HepG2 (cell line): ENCODE data around the gene TNS1.

Source experiments
- KAT7 ChIP-seq: IDR thresholded peaks from 2 replicates; pipeline ENCODE4 v1.6.1; 2018; ENCODE audit warnings: borderline replicate concordance, missing compliant biosample characterization
- NR3C1 ChIP-seq: sonication (generic); formaldehyde crosslinking; IDR thresholded peaks from 2 replicates; pipeline ENCODE4 v1.4.0; 2020; ENCODE audit warnings: missing genetic modification reagents
- POLR2AphosphoS2 ChIP-seq: IDR thresholded peaks from 2 replicates; pipeline ENCODE4 v1.6.1; 2011; ENCODE audit warnings: low read depth, low read length, improper control_type of control experiment
- SMAD3 ChIP-seq: sonication (generic); formaldehyde crosslinking; IDR thresholded peaks from 2 replicates; pipeline ENCODE4 v1.4.0; 2020; ENCODE audit warnings: missing genetic modification reagents
- TAF15 ChIP-seq: fragments of 200-400 bp; formaldehyde crosslinking; IDR thresholded peaks from one replicate; pipeline ENCODE4 v1.6.1; 2018; ENCODE audit warnings: mild to moderate bottlenecking, low read depth, low read length; ENCODE audit not compliant: poor library complexity, severe bottlenecking
- ZNF713 ChIP-seq: sonication (generic); formaldehyde crosslinking; IDR thresholded peaks from 2 replicates; pipeline ENCODE4 v1.4.0; 2020; ENCODE audit warnings: mild to moderate bottlenecking, missing genetic modification reagents
- ZNF720 ChIP-seq: sonication (generic); formaldehyde crosslinking; IDR thresholded peaks from 2 replicates; pipeline ENCODE4 v1.4.0; 2020; ENCODE audit warnings: missing genetic modification reagents
- ZNF850 ChIP-seq: sonication (generic); formaldehyde crosslinking; conservative IDR thresholded peaks from 2 replicates; pipeline ENCODE4 v1.9.0; 2021; ENCODE audit warnings: mild to moderate bottlenecking, missing genetic modification reagents
- TF ChIP-seq, protein P1 (sequence below): sonication (generic); formaldehyde crosslinking; IDR thresholded peaks from 2 replicates; pipeline ENCODE4 v1.5.0; 2020; ENCODE audit warnings: mild to moderate bottlenecking, missing genetic modification reagents, moderate library complexity
- TF ChIP-seq, protein P2 (sequence below): sonication (generic); formaldehyde crosslinking; IDR thresholded peaks from 2 replicates; pipeline ENCODE4 v1.5.0; 2020; ENCODE audit warnings: missing genetic modification reagents
- TF ChIP-seq, protein P3 (sequence below): sonication (generic); formaldehyde crosslinking; conservative IDR thresholded peaks from 2 replicates; pipeline ENCODE4 v1.5.0; 2020; ENCODE audit warnings: missing genetic modification reagents
- TF ChIP-seq, protein P4 (sequence below): sonication (generic); formaldehyde crosslinking; IDR thresholded peaks from 2 replicates; pipeline ENCODE4 v1.4.0; 2020; ENCODE audit warnings: missing genetic modification reagents

DNA sequence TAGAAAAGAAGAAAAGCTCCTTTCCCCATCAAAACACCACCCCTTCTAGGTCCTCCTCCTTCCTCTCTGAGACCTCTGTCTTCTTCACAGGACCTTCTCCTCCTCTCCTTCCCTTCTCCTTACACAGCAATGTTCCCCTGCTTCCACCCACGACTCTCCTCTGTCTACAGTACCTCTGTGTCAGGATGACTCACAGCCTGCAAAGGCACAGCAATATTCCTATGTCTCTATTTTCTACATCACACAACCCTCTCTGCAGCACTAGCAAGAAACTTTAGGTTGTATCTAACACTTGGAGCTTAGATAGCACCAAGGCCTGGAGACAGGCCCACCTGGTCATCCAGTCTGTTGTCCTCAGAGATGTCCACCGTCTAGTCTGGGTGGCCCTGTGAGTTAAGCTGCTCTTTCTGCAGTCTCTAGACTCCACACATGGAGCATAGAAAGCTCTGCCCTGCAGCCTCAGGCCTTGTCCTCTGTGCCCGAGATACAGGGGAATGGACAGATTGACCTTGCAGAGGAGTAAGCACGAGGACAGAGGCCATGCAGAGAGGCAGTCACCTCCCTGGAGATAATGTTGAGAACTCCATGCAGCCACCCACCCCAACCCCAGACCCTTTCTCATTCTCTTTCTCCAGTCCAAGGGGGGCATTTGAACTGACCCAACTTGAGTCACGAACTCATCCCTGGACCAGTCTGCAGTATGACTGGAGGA, 212.0 kb downstream of the TNS1 start:
- TF ChIP-seq, protein P1, sequence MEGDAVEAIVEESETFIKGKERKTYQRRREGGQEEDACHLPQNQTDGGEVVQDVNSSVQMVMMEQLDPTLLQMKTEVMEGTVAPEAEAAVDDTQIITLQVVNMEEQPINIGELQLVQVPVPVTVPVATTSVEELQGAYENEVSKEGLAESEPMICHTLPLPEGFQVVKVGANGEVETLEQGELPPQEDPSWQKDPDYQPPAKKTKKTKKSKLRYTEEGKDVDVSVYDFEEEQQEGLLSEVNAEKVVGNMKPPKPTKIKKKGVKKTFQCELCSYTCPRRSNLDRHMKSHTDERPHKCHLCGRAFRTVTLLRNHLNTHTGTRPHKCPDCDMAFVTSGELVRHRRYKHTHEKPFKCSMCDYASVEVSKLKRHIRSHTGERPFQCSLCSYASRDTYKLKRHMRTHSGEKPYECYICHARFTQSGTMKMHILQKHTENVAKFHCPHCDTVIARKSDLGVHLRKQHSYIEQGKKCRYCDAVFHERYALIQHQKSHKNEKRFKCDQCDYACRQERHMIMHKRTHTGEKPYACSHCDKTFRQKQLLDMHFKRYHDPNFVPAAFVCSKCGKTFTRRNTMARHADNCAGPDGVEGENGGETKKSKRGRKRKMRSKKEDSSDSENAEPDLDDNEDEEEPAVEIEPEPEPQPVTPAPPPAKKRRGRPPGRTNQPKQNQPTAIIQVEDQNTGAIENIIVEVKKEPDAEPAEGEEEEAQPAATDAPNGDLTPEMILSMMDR (CRISPR knock-in tag), result no peak
- TF ChIP-seq NR3C1 (CRISPR knock-in tag), result no peak
- TF ChIP-seq, protein P2, sequence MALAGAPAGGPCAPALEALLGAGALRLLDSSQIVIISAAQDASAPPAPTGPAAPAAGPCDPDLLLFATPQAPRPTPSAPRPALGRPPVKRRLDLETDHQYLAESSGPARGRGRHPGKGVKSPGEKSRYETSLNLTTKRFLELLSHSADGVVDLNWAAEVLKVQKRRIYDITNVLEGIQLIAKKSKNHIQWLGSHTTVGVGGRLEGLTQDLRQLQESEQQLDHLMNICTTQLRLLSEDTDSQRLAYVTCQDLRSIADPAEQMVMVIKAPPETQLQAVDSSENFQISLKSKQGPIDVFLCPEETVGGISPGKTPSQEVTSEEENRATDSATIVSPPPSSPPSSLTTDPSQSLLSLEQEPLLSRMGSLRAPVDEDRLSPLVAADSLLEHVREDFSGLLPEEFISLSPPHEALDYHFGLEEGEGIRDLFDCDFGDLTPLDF (CRISPR knock-in tag), result no peak
- TF ChIP-seq ZNF850 (CRISPR knock-in tag), result no peak
- no peak for TF ChIP-seq ZNF713 (CRISPR knock-in tag)
- no peak for TF ChIP-seq SMAD3
- TF ChIP-seq, protein P3, sequence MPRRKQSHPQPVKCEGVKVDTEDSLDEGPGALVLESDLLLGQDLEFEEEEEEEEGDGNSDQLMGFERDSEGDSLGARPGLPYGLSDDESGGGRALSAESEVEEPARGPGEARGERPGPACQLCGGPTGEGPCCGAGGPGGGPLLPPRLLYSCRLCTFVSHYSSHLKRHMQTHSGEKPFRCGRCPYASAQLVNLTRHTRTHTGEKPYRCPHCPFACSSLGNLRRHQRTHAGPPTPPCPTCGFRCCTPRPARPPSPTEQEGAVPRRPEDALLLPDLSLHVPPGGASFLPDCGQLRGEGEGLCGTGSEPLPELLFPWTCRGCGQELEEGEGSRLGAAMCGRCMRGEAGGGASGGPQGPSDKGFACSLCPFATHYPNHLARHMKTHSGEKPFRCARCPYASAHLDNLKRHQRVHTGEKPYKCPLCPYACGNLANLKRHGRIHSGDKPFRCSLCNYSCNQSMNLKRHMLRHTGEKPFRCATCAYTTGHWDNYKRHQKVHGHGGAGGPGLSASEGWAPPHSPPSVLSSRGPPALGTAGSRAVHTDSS (CRISPR knock-in tag), result no peak
- no peak for TF ChIP-seq KAT7 (CRISPR knock-in tag)
- TF ChIP-seq, protein P4, sequence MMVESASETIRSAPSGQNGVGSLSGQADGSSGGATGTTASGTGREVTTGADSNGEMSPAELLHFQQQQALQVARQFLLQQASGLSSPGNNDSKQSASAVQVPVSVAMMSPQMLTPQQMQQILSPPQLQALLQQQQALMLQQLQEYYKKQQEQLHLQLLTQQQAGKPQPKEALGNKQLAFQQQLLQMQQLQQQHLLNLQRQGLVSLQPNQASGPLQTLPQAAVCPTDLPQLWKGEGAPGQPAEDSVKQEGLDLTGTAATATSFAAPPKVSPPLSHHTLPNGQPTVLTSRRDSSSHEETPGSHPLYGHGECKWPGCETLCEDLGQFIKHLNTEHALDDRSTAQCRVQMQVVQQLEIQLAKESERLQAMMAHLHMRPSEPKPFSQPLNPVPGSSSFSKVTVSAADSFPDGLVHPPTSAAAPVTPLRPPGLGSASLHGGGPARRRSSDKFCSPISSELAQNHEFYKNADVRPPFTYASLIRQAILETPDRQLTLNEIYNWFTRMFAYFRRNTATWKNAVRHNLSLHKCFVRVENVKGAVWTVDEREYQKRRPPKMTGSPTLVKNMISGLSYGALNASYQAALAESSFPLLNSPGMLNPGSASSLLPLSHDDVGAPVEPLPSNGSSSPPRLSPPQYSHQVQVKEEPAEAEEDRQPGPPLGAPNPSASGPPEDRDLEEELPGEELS (CRISPR knock-in tag), result no peak
- no peak for TF ChIP-seq POLR2AphosphoS2
- TF ChIP-seq ZNF720 (CRISPR knock-in tag), result no peak
- no peak for TF ChIP-seq TAF15
